ENCODE data around the gene TNXB.

The TNXB gene, protein sequence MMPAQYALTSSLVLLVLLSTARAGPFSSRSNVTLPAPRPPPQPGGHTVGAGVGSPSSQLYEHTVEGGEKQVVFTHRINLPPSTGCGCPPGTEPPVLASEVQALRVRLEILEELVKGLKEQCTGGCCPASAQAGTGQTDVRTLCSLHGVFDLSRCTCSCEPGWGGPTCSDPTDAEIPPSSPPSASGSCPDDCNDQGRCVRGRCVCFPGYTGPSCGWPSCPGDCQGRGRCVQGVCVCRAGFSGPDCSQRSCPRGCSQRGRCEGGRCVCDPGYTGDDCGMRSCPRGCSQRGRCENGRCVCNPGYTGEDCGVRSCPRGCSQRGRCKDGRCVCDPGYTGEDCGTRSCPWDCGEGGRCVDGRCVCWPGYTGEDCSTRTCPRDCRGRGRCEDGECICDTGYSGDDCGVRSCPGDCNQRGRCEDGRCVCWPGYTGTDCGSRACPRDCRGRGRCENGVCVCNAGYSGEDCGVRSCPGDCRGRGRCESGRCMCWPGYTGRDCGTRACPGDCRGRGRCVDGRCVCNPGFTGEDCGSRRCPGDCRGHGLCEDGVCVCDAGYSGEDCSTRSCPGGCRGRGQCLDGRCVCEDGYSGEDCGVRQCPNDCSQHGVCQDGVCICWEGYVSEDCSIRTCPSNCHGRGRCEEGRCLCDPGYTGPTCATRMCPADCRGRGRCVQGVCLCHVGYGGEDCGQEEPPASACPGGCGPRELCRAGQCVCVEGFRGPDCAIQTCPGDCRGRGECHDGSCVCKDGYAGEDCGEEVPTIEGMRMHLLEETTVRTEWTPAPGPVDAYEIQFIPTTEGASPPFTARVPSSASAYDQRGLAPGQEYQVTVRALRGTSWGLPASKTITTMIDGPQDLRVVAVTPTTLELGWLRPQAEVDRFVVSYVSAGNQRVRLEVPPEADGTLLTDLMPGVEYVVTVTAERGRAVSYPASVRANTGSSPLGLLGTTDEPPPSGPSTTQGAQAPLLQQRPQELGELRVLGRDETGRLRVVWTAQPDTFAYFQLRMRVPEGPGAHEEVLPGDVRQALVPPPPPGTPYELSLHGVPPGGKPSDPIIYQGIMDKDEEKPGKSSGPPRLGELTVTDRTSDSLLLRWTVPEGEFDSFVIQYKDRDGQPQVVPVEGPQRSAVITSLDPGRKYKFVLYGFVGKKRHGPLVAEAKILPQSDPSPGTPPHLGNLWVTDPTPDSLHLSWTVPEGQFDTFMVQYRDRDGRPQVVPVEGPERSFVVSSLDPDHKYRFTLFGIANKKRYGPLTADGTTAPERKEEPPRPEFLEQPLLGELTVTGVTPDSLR (N-terminal part only)

DNA sequence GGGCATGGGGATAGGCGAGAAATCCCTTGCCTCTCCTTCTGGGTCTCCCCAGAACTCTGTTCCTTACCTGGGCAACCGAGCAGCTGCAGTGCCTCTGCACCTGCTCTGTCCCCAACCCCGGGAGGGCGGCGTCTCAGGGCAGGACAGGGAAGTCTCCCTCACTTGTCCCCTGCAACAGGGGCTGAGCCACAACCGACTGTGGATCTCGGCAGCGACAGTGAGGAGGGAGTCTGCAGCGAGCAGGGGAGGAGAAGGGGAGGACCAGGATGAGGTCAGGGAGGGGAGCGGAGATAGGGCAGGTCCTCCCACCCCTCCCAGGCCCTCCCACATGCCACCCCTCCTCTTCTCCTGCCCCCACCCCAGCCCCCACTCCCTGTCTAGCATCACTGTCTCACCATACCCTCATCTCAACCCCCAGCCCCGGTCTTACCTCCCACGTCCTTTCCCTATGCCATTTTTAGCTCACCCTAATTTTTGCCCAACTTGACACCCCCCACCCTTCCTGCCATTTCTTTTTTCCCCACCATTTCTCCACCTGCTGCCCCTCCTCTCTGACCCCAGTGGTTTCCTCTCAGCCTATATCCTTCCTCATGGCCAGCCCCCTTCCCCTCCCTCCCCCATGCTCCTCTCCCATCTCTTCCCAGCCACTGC lies at the start of gene TNXB:
TSS of gene TNXB (minus strand) at position 225 of the 651 bp plus-strand sequence. CDS start 11,140 bp downstream, outside the sequence.
- DNase-seq (ENCODE audit: insufficient read length, low spot score) (no peak), FAIRE-seq (no peak)

DNA sequence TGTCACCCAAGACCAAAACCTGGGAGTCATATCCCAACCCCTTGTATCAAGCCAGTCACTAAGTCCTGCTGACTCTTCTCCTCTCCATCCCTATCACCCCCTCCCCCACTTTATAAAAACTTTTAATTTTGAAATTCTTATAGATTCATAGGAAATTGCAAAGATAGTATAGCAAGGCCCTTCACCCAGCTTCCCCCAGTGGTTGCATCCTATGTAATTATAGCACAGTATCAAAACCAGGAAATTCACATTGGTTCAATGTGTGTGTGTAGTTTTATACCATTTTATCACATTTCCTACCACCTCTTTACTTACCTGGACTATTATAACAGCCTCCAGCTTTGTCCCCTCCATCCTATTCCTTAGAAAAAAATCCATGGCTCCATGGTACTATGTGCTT lies 48.9 kb upstream of the TNXB start:
- DNase-seq (ENCODE audit: insufficient read length, low spot score) (no peak), FAIRE-seq (no peak)

DNA sequence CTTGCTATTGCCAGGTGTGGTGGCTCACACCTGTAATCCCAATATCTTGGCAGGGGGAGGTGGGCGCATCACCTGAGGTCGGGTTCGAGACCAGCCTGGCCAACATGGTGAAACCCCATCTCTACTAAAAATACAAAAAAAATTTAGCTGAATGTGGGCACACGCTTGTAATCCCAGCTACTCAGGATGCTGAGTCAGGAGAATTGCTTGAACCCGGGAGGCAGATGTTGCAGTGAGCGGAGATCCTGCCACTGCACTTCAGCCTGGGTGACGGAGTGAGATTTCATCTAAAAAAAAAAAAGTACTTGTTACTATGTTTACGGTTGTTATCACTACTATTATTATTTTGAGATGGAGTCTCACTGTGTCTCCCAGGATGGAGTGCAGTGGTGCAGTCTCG lies 47.8 kb upstream of the TNXB start:
- FAIRE-seq (no peak), DNase-seq (ENCODE audit: insufficient read length, low spot score) (no peak)

DNA sequence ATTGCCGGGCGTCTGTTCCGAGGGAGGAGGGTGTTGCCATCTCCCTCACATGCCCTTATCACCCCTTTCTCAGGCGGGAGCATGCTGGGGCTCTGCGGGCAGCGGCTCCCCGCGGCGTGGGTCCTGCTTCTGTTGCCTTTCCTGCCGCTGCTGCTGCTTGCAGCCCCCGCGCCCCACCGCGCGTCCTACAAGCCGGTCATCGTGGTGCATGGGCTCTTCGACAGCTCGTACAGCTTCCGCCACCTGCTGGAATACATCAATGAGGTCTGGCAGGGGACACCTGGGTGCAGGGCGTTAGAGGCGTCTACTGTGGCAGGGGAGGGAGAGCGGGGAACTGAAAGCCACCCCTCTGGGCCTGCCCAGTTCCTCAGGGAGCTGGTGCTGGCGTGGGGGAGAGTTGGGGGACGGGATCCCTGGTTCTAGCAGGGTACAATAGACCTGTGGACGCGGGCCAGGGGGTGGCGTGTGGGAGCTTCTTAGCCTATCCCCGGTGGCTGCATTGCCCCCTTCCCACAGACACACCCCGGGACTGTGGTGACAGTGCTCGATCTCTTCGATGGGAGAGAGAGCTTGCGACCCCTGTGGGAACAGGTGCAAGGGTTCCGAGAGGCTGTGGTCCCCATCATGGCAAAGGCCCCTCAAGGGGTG lies 45.5 kb upstream of the TNXB start:
- DNase-seq (ENCODE audit: insufficient read length, low spot score) (peak; percentile 88), FAIRE-seq (peak; percentile 82)

DNA sequence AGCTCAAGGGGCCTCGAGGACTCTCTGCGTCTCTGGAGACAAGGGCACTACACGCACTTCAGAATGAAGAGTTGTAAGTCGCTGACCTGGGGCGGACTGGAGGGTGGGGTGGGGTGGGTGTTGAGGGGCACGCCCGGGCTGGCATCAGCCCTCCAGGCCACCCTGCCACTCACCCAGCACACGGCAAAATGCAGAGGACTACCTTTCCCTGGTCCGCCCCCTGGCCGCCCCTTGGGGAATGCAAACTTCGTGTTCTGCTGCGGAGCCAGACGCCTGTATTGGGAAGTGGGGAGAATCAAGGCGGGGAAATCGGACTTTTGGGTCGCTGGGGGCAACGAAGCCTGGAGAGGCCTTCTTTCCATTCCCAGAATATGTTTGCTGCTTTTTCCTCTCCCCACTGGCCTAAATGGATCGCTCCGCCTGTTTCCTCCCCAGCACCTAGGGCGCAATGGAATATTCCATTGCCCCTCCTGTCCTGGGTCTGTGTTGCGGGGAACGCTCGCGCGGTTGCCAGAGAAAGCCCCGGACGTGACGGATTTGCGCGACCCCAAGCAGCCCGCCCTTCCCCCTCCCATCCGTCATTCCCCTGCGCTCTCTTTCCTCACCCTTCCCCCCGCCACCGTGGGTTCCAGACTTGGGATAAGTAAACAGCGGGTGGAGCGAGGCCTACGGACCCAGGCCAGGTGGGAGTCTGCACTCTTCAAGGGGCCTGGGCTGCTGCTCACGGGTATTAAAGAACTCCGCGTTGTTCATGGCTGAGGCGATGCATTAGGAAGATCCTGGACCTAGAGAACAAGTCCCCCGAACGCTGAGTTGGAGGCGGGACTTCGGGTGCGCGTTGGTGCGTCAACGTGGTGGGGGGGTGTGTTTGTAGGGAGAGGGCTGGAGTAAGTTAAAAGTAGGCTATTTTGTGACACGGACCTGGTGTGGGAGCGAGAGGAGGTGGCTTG lies 44.7 kb upstream of the TNXB start, which contains the start of gene PPT2:
TSS of gene PPT2 (plus strand) at position 578 of the 950 bp plus-strand sequence. CDS start 454 bp downstream, outside the sequence.
- DNase-seq (ENCODE audit: insufficient read length, low spot score) (peak; percentile 62), FAIRE-seq (peak; percentile 26)

DNA sequence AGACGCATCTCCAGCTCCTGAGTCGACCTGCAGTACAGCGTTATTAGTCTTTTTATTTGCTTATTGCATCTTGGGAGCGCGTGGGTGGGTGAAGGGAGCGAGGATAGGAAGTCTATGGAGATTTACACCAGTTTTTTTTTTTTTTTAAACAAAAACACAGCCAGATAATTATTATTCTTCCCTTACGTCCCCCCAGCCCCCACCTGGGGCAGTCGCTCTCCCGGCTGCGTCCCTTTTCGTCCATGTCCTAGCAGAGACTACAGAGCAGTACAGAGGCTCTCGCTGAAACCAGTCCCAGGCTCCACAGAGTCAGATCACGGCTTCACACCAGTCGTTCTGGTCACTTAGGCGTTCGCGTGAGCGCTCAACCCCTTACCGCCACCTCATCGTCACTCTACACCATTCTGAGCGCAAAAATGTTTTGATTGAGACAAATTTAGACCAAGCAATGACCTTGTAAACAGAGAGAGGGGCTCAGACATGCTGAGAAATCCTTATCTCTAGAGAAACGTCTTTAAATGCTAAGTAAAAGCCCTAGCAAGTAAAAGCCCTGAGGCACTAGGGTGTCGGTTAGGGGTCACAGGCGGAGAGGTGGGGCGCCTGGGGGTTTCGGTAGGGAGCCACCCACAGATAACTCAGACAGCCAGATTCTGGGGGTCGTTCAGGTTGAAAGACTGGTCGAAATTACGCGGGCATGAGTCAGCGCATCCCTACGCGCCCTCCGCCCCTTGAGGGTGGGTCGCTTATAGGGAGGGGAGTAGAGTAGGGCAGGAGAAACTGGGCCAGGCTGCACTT lies 43.8 kb upstream of the TNXB start:
- no peak for DNase-seq (ENCODE audit: insufficient read length, low spot score)
- no peak for FAIRE-seq

DNA sequence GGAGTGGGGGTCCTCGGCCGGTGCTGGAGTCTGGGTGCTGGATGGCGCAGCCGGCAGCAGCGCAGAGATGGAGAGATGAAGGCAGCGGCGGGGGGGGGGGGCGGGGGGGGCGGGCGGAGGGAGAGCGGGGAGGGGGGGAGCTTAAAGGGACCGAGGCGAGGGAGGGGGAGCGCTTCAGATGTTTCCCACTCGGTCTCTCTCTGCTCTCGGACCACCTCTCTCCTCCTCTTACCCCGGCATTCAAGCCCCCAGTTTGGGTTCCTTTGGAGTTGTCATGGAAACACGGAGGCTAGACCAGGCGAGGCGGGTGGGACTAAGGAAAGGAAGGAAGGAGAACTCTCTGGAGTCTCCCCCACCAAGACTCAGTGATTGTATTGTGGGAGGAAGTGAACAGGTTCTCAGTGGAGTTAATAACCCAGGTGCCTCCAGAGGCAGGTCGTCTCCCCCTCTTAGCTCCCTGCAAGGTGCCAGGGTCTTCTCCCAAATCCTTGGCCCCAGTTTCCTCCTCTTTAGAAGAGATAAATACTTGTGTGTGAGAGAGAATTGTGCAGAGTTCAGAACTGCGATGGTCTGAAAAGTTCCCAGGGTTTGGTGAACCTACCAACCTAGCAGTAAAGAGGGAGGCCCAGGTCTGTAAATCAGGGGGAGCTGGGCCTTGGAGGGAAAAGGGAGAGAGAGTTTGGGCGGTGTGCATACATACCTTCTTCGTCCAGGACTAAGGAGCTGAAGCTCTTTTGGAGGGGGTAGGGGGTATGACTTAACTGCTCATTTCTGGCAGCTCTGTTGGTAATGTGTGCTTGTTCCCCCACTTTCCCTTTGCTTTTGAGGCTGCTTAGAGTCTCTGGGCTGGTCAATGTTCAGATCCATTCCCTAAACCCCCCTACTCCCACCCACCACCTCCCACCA lies 43.0 kb upstream of the TNXB start, which contains the start of gene PRRT1:
TSS of gene PRRT1 (minus strand) at position 77 of the 906 bp plus-strand sequence. CDS start 112 bp downstream, outside the sequence.
- DNase-seq (ENCODE audit: insufficient read length, low spot score), result no peak
- FAIRE-seq, result no peak

DNA sequence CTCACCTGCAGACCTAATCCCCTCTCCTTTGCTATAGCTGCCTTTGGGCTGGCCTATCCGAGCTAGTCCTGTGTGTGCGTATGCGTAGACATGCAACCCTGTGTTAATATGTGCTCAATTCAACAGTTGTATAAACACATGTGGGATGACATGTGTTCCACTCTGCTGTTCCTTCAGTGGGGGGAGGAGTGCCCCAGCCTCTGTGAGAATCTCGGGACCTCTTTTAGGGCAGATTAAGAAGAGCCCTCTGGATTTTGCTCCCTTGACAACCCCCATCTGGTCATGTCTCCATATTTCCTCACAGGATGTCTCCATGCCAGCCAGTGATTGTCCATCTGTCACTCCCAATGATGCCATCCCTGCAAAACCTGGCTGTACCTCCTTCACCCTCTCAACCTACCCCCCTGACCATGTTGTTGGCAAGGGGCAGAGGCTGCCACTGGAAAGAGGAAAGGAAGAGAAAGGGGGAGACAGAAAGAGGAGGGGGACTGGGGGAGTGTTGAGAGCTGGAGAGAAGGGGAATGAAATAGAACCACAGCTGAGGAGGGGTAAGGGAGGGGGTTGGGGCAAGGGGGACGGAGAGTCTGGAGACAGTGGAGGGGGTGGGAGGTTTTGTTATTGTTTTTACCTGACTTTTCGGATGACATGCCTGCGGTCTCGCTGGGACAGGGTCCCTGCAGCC lies 42.2 kb upstream of the TNXB start:
- FAIRE-seq (no peak), DNase-seq (ENCODE audit: insufficient read length, low spot score) (no peak)

DNA sequence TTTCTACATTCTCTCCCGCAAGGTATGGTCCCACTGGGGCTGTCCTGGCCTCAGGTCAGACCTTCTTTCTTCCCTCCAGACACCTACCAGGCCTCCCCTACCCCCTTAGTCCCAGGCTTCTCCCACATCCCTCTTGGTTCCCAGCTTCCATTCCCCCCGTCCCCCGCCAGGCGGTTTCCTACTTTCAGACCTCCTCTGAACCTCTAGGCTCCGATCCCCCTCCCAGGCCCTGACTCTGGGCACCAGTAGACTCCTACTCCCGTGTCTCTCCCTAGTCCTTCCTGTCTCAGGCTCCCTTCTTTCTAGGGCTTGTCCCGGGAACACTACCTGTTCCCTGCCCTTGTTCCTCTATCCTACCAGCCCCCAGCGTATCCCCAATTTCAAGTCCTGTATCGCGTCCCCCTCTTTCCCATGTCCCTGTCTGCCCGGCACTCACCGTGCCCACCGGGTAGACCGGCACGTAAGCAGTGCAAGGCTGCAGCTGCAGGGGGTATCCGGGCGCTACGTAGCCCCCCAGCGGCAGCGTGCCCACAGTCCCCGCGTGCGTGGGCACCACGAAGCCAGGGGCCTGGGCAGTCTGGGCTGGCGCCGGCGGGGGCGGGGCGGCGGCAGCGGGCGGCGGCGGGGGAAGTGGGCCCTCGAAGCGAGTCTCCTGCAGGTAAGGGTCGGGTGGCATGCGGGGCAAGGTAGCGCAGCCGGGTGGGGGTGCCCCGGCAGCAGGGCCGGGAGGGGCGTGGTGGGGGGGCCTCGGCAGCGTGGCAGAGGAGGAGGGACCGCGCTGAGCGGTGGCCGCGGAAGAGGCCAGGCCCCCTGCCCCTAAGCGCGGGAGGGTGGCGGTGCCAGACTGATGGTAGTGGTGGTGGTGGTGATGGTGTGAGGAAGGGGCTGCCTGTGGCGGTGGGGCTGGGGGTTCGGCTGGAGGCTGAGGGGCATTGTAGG lies 41.1 kb upstream of the TNXB start:
- no peak for FAIRE-seq
- DNase-seq (ENCODE audit: insufficient read length, low spot score), result no peak

DNA sequence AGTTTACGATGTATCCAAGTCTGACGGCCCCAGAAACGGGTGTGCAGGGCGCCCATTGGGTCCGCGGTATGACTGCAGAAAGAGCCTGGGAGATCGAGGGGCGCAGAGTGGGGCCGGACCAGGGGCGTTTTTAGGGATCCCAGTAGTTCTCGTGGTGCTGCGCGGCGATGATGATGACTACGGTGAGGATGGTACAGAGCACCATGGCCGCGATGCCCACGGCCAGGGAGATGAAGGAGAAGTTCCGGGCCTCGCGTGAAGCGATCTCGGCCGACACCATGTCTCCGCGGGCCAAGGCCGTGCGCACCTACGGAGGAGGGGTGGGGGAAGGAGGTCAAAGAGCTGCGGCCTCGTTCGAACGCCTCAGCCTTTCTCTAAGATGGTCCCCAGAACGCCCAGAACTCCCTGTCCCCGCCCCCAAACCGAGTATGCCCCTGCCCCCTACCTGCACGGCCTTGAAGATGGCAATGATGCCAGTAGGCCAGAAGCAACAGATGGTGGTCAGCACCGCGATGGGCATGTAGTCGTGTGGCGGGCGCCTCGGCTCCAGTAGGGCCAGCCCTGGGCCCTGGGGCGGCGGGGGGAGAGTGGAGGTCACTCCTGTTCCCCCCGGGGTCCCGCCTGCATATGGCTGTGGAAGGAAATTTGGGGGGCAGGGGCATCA lies 40.1 kb upstream of the TNXB start:
- no peak for FAIRE-seq
- DNase-seq (ENCODE audit: insufficient read length, low spot score), result no peak

DNA sequence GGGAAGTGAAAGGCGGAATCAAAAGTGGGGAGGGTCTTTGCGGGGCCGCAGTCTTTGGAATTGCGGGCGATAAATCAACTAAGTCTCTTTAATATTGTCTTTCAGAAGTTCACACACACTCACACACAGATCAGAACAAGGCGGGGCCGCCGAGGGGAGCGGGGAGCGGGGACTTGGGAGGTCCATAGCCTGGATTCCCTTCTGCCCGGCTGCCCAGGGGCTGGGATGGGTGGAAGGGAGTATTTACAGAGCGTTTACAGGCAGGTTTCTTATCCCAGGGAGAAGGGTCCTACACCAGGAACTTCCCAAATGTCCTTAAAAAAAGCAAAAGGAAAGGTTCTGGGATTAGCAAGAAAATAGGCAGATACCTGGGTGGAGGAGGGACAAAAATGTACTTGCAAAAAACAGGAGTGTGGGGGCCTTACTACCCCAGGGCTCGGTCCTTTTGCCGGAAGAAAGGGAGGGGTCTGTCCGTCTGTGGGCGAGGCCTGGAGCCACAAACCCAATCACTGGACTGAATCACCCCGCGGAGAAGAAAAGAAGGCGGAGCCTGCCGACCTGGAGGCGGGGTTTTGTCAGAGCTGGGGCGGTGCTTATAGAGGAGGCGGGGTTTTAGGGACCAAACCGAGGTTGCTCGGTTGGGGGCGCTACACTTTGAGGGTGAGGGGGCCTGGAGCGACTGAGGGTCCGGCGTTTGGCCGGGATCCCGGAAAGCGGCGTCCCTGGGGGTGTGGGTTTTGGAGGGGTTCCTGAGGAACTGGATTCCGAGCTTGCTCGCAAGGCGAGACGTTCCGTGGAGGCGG lies 39.4 kb upstream of the TNXB start:
- no peak for DNase-seq (ENCODE audit: insufficient read length, low spot score)
- no peak for FAIRE-seq

DNA sequence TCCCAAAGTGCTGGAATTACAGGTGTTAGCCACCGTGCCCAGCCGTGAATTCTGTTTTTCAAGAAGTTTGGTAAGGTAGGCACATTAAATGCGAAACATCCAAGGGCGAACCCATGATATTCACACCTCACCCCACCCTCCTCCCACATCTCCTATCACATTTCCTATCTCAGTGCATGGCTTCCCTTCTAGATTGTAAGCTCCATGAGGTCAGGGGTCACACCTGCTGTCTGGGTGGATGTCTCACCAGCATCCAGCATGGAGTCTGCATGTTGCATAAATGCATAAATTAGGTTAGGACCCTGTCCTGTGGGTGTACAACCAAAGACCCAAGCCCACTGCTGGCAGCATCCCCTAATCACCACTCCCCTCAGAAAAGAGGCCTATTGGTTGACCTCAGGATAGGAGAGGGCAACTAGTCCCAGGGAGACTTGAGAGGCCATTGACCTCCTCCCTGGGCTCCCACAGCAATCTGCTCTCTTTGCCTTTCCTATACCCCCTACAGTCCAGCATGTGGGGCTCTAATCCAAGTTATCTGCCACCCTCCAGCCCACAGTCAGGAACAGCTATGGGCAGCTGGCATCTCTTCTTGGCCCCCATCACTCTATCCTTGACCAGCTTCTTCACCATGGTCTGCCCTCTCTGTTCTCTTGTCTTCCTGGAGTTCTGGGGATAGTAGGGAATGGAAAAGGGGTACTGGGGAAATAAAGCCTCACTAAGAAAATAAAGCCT lies 38.4 kb upstream of the TNXB start:
- no peak for FAIRE-seq

DNA sequence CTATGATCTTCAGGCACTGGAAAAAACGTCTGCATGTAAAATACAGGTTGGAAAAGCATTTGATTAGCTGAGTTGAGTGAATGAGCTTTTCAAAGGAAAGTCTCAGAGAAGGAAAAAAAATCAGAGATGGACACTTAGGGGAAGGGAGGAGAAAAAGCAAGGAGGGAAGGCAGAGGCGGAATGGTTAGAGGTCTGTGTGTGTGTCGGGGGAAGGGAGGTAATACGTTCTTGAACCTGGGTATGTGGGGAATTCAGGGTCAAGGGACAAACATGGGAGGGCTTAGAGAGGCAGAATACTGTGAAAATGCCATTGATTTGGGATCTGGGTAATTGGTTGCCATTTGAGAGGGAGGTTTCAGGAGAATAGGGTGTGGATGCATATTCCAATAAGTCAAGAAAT lies 37.5 kb upstream of the TNXB start:
- FAIRE-seq, result no peak
- DNase-seq (ENCODE audit: insufficient read length, low spot score), result no peak

More for the DNA sequence above, 38.4 kb upstream of the TNXB start:
- DNase-seq (ENCODE audit: insufficient read length, low spot score), result no peak

Measured in GM19239 (cell line).